DLD1 (cell line): ENCODE data around the gene IFT122.
"Not testable (repeated sequence)": the region's sequence is repeated elsewhere in the genome, so short reads cannot be mapped to it uniquely, and the experiment has no call there.

Experiments used
- in situ Hi-C: cut with HindIII; loops from 2 replicates; pipeline ENCODE4 v1.10.0; 2017; ENCODE audit warnings: low sequenced_read_pairs

Gene IFT122

GRCh38 chr3:129491077-129491476, 51.1 kb downstream of the IFT122 start:
- in situ Hi-C loops: not testable (repeated sequence)

- in situ Hi-C loops: no loop called here
Measured at GRCh38 chr3:129491794-129492193, 51.8 kb downstream of the IFT122 start.

GRCh38 chr3:129492691-129493090, 52.7 kb downstream of the IFT122 start:
- in situ Hi-C loops: no loop called here

- in situ Hi-C loops: no loop called here
Measured at GRCh38 chr3:129493206-129493605, 53.2 kb downstream of the IFT122 start.

- in situ Hi-C loops: not testable (repeated sequence)
Measured at GRCh38 chr3:129494499-129494898, 54.5 kb downstream of the IFT122 start.

GRCh38 chr3:129495006-129495639, 55.1 kb downstream of the IFT122 start:
- in situ Hi-C loops: not testable (repeated sequence)

- in situ Hi-C loops: not testable (repeated sequence)
Measured at GRCh38 chr3:129497876-129498275, 57.9 kb downstream of the IFT122 start.

GRCh38 chr3:129498603-129499488, 58.8 kb downstream of the IFT122 start:
- in situ Hi-C loops: not testable (repeated sequence)

GRCh38 chr3:129499604-129500333, 59.7 kb downstream of the IFT122 start:
- in situ Hi-C loops: not testable (repeated sequence)

- in situ Hi-C loops: no loop called here
Measured at GRCh38 chr3:129500334-129500658, 60.3 kb downstream of the IFT122 start.

GRCh38 chr3:129501630-129502029, 61.6 kb downstream of the IFT122 start:
- in situ Hi-C loops: no loop called here

GRCh38 chr3:129502641-129503408, 62.8 kb downstream of the IFT122 start:
- in situ Hi-C loops: no loop called here

GRCh38 chr3:129503471-129504291, 63.7 kb downstream of the IFT122 start:
- in situ Hi-C loops: no loop called here

- in situ Hi-C loops: no loop called here
Measured at GRCh38 chr3:129504471-129505100, 64.6 kb downstream of the IFT122 start.

- in situ Hi-C loops: no loop called here
Measured at GRCh38 chr3:129505341-129505740, 65.3 kb downstream of the IFT122 start.

GRCh38 chr3:129506231-129506742, 66.3 kb downstream of the IFT122 start:
- in situ Hi-C loops: no loop called here

GRCh38 chr3:129507181-129507831, 67.3 kb downstream of the IFT122 start:
- in situ Hi-C loops: no loop called here

- in situ Hi-C loops: no loop called here
Measured at GRCh38 chr3:129512595-129512994, 72.6 kb downstream of the IFT122 start.

- in situ Hi-C loops: no loop called here
Measured at GRCh38 chr3:129513705-129514104, 73.7 kb downstream of the IFT122 start.
